GM18505 (cell line): ENCODE data around the gene VEGFA.

Experiments
- ATAC-seq: cut with Tn5 transposase; IDR thresholded peaks from one replicate; pipeline ENCODE4 v1.9.1; 2021; ENCODE audit not compliant: unreplicated experiment
- POLR2A ChIP-seq: IDR thresholded peaks from 4 replicates; pipeline ENCODE4 v1.6.1; 2011; ENCODE audit warnings: borderline replicate concordance; ENCODE audit not compliant: insufficient read depth, insufficient read length; ENCODE audit errors: extremely low read depth

Gene VEGFA

GRCh38 chr6:43767553-43768505 lies 2.2 kb upstream of the VEGFA start:
- no peak for ATAC-seq
- no peak for TF ChIP-seq POLR2A

- ATAC-seq: no peak
- no peak for TF ChIP-seq POLR2A
Measured at GRCh38 chr6:43768506-43768860, 1.5 kb upstream of the VEGFA start.

GRCh38 chr6:43768983-43769525 lies 957 bp upstream of the VEGFA start:
- no peak for TF ChIP-seq POLR2A
- ATAC-seq: no peak

GRCh38 chr6:43770372-43771209 lies 580 bp downstream of the VEGFA start:
- peak; percentile 1 for ATAC-seq
- TF ChIP-seq POLR2A: no peak

GRCh38 chr6:43771210-43771857 lies 1.3 kb downstream of the VEGFA start:
- TF ChIP-seq POLR2A: peak; percentile 4
- ATAC-seq: peak; percentile 22

GRCh38 chr6:43771858-43772680 lies 2.1 kb downstream of the VEGFA start:
- TF ChIP-seq POLR2A: peak; percentile 33
- ATAC-seq: peak; percentile 21

GRCh38 chr6:43772681-43773049 lies 2.7 kb downstream of the VEGFA start:
- ATAC-seq: no peak
- TF ChIP-seq POLR2A: no peak

- no peak for ATAC-seq
- peak; percentile 27 for TF ChIP-seq POLR2A
Measured at GRCh38 chr6:43773050-43773979, 3.3 kb downstream of the VEGFA start.

GRCh38 chr6:43773980-43774775 lies 4.2 kb downstream of the VEGFA start:
- no peak for TF ChIP-seq POLR2A
- no peak for ATAC-seq

GRCh38 chr6:43774776-43775534 lies 4.9 kb downstream of the VEGFA start:
- ATAC-seq: no peak
- TF ChIP-seq POLR2A: no peak

- no peak for TF ChIP-seq POLR2A
- no peak for ATAC-seq
Measured at GRCh38 chr6:43775535-43775885, 5.5 kb downstream of the VEGFA start.
